HG03159 (cell line): ENCODE results near the gene RSKR.
A peak's percentile ranks its signal among the peaks of the same experiment; 100 is the strongest.
"Not testable (repeated sequence)": the region's sequence is repeated elsewhere in the genome, so short reads cannot be mapped to it uniquely, and the experiment has no call there.

Source experiments
- ATAC-seq: cut with Tn5 transposase; IDR thresholded peaks from one replicate; pipeline ENCODE4 v1.9.1; 2021; ENCODE audit warnings: mild to moderate bottlenecking, moderate library complexity; ENCODE audit not compliant: unreplicated experiment

RSKR gene

DNA sequence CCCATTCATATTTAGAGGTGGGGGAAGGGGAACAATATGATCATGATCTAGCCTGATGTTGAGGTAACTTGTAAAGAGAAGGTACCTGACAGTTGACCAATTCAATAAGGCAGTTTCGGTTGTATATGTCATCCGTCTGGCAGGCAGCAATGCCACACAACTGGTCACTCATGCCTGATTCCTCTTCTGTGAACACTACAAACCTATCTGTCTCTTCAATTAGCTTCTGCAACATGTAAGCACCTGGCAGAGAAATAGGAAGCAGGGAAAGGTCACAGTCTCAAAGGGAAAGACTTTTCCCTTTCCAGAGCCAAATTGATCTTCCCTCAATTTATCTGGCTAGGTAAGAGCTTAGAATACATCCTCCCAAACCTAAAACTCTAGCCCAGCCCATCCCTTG, 10.2 kb upstream of the RSKR start:
- ATAC-seq, result no peak

DNA sequence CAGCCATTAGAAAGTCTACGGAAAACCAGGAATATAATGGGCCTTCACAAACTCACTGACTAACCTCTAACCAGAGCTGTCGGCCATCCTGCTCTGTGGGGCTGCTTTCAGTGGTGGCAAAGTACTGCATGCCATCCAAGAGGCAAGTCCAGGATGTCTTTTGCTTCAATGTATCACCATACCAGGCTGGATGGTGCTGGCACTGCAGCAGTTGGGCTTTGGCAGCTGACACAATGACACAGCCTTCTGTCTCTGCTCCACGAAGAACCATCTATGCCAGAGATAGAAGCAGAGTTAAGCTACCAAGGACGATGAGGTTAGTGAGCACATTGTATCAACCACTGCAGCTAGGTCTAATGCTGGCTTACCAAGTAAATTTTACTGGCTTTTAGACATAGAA, 9.7 kb upstream of the RSKR start:
- no peak for ATAC-seq

DNA sequence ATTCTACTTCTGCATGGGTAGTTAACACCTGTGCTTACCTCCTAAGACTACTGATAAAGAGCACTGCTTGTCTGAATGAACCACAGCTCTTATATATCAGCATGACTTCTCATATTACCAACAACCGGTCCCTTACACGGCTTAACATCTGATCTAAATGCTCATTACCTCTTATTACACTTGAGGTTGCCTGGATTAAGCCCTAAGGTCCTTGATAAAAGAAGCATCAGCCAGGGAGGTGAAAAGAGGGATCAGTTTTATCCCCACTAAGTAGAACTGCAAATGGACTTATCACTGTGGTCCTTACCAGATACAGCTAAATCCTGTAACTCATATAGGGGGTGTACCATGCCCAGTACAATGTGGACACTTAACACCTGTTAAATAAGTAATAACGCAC, 8.2 kb upstream of the RSKR start:
- no peak for ATAC-seq

DNA sequence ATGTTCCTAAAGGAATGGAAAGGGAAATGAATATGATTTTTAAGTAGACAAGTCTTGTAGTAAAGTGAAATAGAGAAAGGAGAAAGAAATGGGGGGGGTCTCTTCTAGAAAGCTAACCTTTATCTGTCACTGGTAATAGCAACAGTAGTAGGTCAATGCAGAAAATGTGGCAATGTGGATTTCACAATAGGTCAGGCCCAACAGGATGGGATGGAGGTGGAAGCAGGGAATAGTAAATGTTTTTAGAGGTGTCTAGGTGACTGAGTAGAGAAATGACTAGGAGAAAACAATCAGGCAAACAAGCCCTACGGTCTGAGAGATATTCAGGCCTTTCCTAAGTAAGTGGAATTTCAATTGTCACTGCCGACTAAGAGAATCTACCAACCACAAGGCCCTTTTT, 6.0 kb upstream of the RSKR start:
- no peak for ATAC-seq

DNA sequence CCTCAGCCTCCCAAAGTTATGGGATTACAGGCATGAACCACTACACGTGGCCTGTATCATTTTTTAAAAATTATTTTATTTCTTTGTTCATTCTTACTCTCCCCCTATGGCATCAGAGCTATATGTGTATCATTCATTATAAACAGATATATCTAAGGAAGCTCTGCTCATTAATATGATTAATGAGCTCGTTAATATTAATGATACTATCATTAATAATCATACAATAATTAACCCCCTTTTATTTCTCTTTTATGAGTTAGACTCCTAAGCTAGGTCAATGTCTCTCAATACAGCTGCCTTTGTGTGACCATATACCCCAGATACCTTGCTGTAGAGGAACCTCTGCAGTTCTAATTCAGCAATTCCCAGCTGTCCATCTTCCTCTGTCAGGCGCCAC, 4.5 kb upstream of the RSKR start:
- ATAC-seq, result no peak

DNA sequence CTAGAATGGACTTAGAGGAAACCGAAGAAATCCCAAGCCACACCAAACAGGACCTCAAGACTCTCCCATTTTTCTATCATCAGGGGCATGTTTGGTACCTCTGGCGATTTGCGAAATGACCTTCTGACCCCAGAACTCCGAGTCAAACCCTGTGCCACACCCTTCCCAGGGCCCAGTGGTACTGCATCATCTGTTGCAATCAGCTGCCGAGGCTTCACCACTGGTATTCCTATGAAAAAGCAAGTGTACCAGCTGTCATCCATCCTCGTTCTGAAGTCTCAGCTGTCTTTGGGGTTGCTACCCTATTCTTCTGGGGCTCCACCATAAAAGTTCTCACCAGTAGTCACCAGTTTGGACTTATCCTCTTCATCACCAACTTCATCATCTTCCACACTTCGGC, 2.3 kb upstream of the RSKR start:
- ATAC-seq, result no peak

DNA sequence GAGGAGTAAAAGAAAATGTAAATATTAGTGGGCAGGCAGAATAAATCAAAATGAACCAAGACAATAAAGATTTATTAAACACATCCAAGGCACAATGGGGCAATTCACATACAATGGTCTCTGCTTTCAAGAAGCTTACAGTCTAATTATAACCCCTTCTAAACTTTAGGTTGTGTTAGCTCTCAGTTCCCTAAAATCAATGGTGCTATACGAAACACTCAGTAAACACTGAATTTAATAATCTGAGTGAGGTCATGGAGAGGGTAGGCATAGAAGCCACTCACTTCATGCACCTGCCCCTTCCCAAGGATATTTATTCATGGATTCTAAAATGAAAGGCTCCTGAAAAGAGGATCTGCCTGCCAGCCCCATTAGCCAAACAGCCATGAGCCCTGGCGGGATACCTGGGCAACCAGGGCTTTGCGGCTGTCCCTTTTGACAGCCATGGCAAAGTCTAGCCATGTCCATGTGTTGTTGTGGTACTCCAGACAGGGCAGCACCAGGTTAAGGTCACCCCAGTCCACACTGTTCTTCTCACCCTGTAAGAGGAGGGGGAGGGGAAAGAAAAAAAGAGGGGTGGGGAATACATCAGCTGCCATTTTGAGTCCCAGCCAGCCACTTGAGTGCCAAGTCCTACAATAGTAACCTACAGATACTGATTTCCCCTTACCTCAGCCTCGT, 1.4 kb upstream of the RSKR start:
- no peak for ATAC-seq

DNA sequence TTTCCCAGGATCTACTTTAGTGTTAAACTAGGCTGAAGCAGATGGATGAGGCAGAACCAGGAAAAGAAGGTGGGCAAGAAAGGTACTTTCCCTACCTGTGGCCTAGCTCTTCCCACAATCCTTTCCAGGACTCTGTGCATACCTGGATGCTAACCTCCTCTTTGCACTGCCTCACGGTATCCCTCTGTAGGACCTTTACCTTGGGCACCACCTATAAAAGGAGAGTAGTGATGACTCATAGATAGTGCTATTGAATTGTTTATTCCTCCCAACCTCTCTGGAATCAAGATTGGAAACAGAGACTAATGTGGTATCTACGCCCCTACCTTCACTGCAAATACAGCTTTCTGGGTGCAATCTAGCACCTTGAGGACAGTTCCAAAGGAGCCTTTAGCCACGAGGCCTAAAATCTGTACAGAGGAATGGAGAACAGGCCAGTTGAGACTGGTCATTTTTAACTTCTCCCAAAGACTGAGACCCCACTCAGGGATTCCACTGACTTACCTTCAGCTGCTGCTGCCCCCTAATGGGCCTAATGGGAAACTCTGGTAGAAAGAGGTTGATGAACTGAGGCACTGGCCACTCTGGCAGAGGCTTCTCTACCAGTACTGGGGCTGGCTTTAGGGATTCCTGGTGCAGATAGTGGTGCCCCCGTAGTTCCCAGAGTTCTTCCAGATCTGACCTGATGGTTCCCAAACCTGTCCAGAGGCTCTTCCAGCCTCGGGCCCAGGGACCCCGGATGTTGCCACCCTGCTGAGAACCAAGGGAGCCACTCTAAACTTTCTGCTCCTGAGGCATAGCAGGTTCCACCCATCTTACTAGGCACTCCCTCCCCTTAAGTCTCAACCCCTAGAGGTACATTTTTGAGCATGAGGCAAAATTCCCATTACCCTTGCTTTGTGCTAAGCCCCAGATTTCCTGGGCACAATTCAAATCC, 781 bp downstream of the RSKR start:
- ATAC-seq, result no peak

DNA sequence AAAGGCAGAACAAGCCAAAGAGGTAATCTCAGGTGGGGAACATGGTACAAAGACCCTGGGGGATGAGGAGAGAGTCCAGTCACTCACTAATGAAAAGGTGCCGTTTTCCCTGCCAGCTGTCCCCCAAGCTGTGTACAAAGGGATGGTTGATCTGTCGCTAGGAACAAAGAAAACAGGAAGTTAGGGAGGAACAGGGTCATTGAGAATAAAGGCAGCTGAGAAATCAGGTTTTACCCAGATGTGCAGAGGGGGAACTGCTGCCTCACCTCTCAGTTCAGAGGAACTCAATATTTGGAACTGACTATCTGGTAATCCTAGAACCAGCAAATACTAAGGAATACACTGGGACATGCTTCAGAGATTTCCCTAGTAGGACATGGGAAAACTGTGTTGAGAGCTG, 1.5 kb downstream of the RSKR start:
- no peak for ATAC-seq

DNA sequence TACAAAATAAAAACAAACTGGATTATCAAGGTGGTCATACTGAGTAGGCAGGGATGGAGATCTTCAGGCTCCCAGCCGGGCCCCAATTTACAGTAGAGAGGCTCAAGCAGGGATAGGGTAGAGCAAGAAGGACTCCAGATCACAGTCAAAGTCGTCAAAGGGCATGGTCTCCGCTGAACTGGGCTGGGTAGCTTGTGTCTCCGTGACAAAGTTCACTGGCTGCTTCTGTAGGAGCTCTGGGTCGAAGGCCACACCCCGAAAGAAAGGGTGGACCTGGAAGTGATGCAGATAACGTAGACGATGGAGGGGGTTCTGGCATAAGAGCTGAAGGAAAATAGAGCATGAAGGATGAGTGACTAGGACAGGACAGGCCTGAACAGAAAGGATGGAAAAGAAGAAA, 3.6 kb downstream of the RSKR start:
- ATAC-seq, result no peak

DNA sequence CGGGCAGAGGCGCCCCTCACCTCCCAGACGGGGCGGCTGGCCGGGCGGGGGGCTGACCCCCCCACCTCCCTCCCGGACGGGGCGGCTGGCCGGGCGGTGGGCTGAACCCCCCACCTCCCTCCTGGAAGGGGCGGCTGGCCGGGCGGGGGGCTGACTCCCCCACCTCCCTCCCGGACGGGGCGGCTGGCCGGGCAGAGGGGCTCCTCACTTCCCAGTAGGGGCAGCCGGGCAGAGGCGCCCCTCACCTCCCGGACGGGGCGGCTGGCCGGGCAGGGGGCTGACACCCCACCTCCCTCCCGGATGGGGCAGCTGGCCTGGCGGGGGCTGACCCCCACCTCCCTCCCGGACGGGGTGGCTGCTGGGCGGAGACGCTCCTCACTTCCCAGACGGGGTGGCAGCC, 10.0 kb downstream of the RSKR start:
- not testable (repeated sequence) for ATAC-seq

DNA sequence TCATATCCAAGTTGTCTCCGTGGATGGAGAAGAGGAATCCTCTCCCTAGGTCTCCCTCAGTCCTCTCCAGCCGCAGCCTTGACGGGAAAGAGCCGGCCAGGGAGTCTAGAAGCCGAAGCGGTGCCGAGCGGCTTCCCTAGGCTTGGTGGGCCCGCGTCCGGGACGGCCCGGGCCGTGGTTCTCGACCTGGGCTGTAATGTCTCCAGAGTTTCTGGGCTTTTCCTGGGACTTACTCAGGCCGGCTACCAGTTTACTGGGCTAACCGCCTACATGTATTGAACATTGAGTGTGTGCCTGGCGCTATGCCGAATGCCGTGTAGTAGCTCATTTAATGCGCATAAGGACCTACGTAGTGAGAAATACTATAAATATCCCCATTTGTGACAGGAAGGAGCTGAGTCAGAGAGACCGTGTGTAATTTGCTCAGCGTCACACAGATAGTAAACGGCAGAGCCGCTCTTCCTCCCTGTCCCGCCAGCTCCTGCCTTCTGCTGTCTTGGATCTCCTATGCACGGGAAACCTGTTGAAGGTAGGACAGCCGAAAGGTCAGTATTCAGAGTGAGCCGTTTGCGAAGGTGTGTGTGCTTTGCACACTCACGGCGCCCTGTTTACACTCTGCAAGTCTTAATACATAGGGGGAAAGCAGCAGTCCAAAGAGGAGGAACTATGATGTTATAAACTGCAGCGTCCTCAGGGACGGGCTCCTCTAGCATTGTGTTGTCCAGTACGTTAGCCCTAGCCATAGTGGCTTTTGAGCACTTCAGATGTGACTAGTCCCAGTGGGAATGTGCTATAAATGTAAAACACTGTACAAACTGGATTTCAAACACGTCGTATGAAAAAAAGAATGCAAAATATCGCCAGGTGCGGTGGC, 14.4 kb downstream of the RSKR start:
- peak; percentile 38 for ATAC-seq

DNA sequence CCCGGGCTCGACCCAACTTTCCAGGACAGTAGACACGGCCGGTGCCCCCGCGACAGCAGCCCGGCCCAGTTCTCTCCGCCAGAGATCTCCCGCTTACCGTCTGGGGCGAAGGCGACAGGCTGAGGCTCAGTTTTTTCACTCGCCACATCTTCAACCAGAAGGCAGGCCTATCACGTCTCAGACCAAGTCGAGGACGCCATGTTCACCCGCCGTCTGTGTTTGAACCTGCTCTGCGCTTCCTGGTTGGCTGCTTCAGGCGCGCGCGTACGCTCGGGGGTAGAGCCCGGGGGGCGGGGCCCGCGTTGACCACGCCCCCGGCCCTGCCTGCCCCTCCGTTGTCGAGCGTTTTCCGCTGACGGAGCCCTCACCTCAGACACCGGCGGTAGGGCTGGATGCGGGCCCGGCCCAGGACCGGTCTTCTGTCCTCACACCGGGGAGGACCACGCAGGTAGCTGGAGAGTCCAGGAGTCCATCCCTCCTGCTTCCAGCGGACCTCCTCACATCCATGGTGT, 15.1 kb downstream of the RSKR start, which contains the start of gene SPAG5:
TSS of gene SPAG5 (minus strand) at position 227 of the 512 bp plus-strand sequence. CDS start at position 148, 79 bp downstream.
- peak; percentile 75 for ATAC-seq

DNA sequence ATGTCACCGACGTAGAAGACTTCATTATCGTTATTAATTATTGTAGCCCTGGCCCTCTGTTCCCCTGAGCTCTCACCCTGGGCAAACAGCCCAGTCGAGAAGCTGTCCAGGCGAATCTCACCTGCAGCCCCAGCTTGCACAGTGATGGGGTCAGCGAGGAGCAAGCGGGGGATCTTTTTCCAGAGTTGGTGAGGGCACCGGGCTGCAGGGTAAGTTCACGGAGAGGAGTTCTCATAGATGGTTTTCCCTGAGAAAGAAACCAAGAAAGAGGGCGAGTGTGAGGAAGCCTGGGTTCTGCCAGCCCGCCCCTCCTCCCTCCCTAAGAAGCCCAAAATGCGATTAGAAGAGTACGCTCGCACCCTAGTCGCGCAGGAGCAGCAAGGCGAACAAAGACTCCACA, 15.6 kb downstream of the RSKR start:
- no peak for ATAC-seq

DNA sequence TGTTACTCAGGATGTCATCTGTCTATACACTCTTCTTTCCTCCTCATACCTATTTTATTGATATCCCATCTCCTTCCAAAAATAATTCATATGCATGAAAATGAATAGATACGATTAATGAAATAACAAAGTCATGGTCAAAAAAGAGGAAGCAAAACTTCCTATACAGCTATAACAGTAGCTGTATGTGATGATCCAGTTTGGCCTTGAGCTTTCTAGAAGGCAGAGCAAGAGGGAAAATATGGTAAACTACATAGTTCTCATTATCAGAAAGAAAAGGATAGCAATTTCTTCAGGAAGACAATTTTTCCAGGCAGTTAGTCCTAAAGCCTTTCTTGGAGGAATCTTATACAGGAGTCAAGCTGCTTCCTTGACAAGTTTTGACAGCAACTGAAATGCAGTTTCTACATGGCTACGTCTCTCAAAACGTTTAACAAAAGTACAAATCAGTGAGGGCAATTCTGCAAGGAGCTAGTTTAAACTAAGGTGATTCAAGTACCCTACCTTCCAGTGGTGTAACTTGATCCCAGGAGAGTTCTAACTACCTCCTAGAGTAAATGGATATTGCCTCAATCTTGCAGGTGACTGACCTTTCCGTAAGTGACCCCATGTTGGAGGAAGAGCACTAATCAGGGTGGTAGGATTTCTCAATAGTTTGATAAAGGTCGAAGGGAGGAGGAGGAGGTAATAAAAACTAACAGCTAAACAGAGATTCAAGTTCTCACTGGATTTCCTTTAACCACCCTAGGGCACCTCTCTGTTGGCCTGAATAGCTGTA, 16.2 kb downstream of the RSKR start:
- ATAC-seq, result no peak

DNA sequence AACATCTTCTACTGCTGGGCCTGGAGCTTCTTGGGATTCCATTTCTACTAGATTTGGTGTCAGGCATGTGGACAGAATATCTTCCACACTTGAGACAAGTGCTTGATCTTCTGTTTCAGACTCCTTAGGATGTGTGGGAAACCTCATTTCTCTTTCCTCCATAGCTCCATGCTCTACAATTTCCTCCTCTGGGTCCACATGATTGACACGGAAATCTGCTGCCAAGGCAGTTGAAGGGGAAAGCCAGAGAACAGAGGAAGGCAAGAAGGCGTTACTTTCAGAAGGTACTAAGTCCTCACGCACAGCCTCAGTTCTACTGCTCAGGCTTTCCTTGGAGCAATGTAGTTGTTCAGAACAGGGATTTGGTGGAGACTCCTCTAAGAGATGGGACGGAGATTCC, 21.7 kb downstream of the RSKR start:
- no peak for ATAC-seq

DNA sequence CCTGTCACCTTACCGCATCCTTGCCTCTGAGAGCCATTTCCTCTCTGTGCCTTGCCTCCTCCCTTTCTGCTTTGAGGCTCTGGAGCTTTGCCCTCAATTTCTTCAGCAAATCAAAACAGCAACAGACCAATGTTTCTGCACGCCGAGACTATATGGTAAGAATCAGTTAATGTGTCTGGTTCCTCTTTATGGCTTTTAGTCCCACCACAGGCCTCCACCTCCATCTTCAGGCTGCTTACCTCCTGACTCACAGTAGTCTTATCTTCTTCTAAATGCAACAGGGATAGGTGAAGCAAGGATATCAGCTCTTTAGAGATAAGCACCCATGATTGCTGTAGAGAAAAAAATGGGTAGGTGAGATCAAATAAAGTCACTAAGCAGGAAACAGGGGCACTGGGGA, 28.1 kb downstream of the RSKR start:
- ATAC-seq, result no peak

DNA sequence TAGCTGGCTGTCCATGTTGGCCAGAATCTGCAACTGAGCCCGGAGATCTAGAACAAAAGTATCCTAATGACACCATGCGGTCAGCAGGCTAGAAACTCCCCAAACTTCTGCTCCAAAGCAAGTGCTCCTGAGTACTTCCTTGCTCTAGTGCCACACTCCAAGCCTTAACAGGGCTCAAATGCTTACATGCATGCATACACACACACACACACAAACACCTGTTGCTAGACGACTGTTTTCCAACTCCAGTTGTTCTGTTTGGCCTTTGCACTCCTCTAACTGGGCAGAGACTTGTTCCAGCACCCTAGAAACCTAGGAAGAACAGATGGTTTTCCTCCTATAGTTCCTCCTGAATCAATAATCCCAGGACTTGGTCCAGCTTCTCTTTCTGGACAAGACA, 29.6 kb downstream of the RSKR start:
- no peak for ATAC-seq

DNA sequence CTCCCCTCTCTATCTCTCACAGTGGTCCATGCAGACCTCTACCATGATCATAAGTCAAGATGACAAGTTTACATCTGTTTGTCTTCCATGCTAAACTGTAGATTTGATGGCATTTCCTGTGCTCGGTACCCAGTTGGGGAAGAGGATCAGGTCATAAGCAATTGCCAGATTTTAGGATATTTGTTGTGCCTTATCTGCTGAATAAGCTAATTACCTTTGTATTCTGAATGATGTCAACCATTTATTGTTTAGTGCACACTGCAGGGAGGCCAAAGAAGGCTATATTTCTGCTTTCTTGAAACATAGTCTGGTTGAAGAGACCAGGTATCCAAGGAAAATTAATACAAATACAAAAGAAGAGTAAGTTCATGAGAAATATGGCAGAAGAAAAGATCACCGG, 31.5 kb downstream of the RSKR start:
- ATAC-seq, result no peak

DNA sequence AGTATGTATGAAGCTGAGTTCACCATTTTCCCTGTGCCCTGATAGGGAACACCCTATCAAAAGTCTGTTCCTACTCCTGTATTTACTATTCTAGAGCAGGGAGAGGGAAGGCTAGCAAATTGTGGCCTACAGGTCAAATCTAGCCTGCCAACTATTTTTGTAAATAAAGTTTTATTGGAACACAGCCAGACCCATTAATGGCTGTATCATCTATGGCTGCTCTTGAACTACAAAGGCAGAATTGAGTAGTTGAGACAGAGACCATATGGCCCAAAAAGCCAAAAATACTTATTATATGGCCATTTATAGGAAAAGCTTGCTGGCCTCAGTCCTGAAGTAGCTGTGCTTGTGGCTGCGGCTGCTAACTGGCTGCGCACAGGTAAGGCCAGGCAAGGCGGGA, 33.0 kb downstream of the RSKR start:
- ATAC-seq, result no peak
